ENCODE measurements around the gene CDC34. TPM values are rescaled to one million over a fixed set of nuclear protein-coding genes. Genes with fewer than 3 reads are reported as not detected.

Gene CDC34
- total and polyA plus RNA-seq, 9 of the 15 experiments (the other 6 are each of a cell fraction or from before 2014, with no cell fraction given): 0.80 to 203 (median 65.5) TPM

GRCh38 chr19:531009-531752 is 379 bp upstream of the CDC34 start (continued):
- TF ChIP-seq PCBP2 (IDR thresholded peaks at IDR 0.05; ENCODE audit: low read depth, low read length, poor library complexity, severe bottlenecking): no peak
- no peak for TF ChIP-seq ZBTB8A (IDR thresholded peaks at IDR 0.05; ENCODE audit: partially characterized antibody)
- TF ChIP-seq ZHX1 (conservative IDR thresholded peaks at IDR 0.05; ENCODE audit: low read length): no peak
- TF ChIP-seq STAT6 (CRISPR knock-in tag; IDR thresholded peaks at IDR 0.05): no peak
- peak; percentile 52; the same call in 1 of the 2 replicates for TF ChIP-seq SIN3B (IDR thresholded peaks at IDR 0.05; ENCODE audit: low read depth)
- no peak for TF ChIP-seq TAL1 (IDR thresholded peaks at IDR 0.05)
- TF ChIP-seq PTBP1 (IDR thresholded peaks at IDR 0.05; ENCODE audit: low read depth, low read length): no peak
- 0 out of 4 replicates have a peak, but pooled peaks of 1 of the 2 experiments have one; percentile 21 for TF ChIP-seq MLX (CRISPR knock-in tag; conservative IDR thresholded peaks at IDR 0.05)
- TF ChIP-seq ELK3 (CRISPR knock-in tag; IDR thresholded peaks at IDR 0.05): no peak
- no peak for TF ChIP-seq BMI1 (IDR thresholded peaks at IDR 0.05; ENCODE audit: low read length)
- no peak for TF ChIP-seq MBD1 (CRISPR knock-in tag; IDR thresholded peaks at IDR 0.05)
- no peak for TF ChIP-seq HOXB6 (CRISPR knock-in tag; IDR thresholded peaks at IDR 0.05; ENCODE audit: borderline replicate concordance)
- TF ChIP-seq SIRT6 (IDR thresholded peaks at IDR 0.05; ENCODE audit: low read depth, low read length): no peak
- TF ChIP-seq SAP30 (IDR thresholded peaks at IDR 0.05; ENCODE audit: borderline replicate concordance, insufficient read depth, low read depth, low read length, poor library complexity, severe bottlenecking): no peak
- no peak for TF ChIP-seq RBM39 (optimal IDR thresholded peaks at IDR 0.05; ENCODE audit: low read depth, low read length)
- no peak for TF ChIP-seq ZNF316 (IDR thresholded peaks at IDR 0.05)
- TF ChIP-seq DDX20 (tag; IDR thresholded peaks at IDR 0.05; ENCODE audit: low read depth): no peak

All from K562 (cell line).